ENCODE measurements around the gene PRKCA.
A peak's percentile ranks its signal among the peaks of the same experiment; 100 is the strongest.

PRKCA gene

GRCh38 chr17:66555605-66556004 lies 253.2 kb downstream of the PRKCA start:
- no peak for DNase-seq

DNA sequence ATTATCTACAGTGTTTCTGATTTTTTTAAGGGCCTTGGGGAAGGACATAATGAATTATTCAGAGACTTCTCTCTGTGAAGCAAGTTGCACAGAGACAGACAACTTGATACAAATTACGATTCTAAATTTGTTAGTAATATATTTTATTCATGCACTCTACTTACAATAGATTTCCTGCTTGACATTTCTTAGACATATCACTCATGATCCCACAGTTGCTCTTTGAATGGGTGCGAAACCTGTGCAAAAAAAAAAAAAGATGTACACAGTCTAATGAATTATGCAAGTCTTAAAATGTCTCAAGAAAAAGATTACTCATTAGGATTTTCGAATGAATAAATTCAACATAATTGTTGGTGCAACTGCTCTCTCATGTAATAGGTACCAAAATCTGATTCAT lies 254.8 kb downstream of the PRKCA start:
- no peak for DNase-seq

DNA sequence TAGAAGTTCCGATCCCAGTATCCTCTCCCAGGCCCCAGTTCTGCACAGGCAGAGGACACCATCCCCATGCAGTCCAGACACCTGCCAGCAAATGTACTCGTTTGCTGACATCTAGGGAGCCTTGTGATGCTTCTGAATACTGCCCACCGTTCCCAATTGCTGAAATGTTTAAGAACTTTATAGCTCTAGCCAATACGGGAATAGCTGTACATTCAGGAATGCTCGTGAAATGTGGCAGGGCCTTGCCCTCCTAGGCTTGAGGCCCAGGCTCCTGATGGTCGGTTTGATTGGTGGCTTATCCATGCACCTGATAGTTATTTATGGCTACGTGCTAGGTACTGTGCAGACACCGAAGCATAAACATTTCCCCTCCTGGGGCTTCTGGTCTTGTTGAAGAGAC lies 255.5 kb downstream of the PRKCA start:
- DNase-seq, result no peak

DNA sequence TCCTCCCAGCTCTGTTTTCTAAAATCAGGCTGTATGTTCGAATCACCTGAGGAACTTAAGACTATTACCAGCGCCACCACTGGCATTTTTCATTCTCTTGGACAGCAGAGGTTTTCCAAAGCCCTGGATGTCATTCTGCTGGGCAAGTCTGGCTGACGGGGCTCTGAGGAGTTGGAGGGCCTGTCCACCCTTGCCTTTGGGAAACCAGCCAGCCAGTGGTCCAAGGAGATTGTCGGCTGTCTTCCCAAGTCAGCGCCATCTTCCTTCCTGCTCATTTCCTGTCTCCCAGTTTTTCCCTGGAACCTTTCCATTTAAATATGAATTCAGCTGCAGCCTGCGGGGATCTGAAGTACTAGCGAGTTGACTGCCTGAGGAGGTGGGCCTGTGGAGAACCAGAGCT lies 258.3 kb downstream of the PRKCA start:
- DNase-seq, result no peak

- DNase-seq, result no peak
Measured at GRCh38 chr17:66562119-66562518, 259.7 kb downstream of the PRKCA start.

- DNase-seq, result no peak
Measured at GRCh38 chr17:66564992-66565465, 262.6 kb downstream of the PRKCA start.

DNA sequence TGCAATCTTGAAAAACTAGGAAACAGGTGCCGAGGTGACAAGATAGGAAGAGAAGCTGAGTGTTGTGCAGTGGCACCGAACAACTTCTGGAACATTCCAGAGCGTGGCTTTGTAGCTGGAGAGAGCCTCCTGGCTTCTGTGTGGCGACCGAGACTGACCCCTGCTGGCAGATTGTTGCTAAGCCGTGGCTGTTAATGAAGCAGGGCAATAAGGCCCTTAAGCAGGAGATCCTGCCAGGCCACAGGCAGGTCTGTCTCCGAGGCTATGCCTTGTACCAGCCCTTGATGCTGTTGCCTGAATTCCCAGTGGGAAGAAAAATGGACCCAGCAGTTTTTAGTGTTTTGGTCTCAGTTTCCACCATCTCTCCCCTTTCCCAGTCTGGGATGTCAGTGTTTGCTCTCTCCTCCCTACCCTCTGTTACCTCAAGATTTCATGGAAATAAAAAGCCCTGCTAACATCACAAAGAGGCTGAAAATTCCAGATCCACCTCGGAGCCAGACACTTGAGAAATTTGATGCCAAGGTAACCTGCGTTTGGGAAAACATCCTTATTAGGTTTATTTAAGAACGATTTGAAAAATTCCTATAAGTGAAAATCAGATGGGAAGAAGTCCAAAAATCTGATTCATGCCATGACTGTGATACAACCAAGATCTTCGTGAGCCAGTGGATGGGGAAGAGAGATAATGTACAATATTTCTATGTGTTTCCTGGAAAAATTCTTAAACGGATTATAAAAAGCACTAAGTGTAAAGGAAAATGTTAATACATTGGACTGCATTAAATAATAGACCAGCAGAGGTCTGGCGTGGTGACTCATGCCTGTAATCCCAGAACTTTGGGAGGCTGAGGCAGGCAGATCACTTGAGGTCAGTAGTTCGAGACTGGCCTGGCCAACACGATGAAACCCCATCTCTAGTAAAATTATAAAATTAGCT lies 265.1 kb downstream of the PRKCA start:
- DNase-seq, result peak; percentile 54

- DNase-seq, result no peak
Measured at GRCh38 chr17:66569572-66569971, 267.2 kb downstream of the PRKCA start.

DNA sequence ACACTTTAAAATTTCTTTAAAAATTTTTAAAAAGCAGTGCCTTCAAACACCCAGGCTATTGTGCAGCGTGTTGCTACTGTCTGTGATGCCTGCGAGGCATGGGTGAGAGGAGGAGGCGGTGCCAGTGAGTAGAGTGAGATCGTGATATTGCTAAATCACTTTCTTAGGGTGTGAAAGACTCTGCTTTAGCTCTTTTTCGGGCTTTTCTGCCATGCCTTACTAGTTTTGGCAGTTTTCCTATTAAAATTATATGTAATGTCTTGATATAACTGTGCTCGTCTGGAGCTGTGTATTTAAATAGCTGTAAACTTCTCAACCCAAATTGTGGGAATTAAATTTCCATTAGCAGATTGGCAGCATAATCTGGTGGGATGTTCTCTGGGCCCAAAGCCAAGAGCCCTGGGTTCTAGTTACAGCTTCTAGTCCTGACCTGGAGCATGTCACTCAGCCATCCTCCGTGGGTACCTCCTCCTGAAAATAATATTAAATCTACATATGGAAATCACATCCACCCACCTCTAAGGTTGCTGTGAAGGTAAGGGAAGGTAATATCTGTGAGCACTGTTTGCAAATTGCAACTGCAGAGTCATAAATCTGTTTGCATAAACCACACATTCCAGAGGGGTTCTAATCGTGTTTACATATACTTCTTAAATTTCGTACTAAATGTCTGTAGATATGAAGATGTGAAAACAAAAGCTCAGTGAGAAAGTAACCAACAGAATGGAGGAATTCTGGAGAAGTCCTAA lies 268.2 kb downstream of the PRKCA start:
- DNase-seq, result no peak

DNA sequence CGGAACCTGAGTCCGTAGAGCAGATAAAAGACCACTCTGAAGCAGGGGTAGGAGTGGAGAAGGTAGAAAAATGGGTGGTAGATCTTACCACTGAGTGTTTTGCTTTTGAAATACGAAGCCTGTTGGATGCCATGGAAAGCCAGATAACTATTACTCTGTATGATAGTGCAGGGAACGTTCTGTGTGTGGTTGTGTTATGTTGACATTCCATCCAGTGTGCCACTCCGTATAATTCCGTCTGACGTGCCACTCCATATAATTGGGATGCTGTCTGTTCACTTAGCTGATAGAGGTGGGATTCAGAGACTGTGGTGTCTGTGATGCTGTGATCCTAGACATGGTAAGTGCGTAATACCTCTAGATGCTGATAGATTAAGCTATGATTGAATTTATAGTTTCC lies 269.3 kb downstream of the PRKCA start:
- DNase-seq, result no peak

DNA sequence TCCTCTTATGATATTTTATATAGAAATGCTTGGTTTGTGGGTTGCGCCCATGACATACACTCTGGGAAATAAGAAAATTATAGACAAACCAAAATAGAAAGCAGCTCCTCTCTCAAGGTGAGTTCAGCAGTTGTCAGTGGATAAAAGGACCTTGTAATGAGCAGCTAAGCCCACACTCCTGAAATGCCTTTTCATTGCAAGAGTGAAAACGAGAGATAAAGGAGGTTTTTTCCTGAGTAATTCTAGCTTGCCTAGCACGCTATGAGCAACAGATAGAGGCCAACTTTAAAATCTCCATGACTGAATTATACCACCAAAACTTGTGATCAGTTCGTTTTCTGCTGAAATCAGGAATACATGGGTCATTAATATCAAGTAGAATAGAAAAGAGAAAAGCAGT lies 270.7 kb downstream of the PRKCA start:
- no peak for DNase-seq

DNA sequence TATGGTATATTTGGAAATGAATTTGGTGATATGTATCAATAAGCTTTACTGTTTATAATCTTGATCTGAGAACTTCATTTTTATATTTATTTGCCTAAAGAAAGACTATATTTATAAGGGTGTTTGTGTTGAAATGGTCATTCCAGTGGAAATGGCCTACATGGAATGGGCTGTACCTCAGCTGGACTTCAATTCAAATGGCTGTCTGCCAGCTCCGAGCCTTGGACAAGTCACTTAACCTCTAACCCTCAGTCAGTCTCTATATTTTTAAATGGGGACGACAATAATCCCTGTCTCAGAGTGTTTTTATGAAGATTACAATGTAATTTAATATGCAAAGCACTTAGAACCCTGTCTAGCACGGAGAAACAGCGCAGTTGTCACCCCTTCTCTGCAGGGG lies 271.7 kb downstream of the PRKCA start:
- no peak for DNase-seq

GRCh38 chr17:66576473-66576872 lies 274.1 kb downstream of the PRKCA start:
- DNase-seq, result no peak

- DNase-seq, result no peak
Measured at GRCh38 chr17:66577041-66577440, 274.6 kb downstream of the PRKCA start.

- DNase-seq, result no peak
Measured at GRCh38 chr17:66578781-66579489, 276.5 kb downstream of the PRKCA start.

DNA sequence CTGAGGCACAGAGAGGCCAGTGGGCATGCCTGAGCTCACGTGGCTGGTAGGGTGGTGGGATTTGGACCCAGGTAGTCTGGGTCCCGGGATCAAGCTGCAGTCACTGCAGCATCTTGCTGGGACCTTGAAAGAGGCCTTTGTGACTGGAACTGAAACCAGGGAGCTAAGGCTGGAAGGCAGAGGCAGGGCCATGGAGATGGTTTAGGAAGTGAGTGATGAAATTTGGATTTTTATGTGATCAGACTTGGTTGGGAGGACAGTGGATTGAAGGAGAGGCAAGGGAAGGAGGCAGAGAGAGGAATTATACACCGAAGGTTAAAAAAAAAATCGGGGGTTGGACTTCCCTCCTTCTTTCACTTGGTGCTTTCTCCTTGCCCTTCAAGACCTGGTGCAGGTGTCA lies 277.1 kb downstream of the PRKCA start:
- no peak for DNase-seq

DNA sequence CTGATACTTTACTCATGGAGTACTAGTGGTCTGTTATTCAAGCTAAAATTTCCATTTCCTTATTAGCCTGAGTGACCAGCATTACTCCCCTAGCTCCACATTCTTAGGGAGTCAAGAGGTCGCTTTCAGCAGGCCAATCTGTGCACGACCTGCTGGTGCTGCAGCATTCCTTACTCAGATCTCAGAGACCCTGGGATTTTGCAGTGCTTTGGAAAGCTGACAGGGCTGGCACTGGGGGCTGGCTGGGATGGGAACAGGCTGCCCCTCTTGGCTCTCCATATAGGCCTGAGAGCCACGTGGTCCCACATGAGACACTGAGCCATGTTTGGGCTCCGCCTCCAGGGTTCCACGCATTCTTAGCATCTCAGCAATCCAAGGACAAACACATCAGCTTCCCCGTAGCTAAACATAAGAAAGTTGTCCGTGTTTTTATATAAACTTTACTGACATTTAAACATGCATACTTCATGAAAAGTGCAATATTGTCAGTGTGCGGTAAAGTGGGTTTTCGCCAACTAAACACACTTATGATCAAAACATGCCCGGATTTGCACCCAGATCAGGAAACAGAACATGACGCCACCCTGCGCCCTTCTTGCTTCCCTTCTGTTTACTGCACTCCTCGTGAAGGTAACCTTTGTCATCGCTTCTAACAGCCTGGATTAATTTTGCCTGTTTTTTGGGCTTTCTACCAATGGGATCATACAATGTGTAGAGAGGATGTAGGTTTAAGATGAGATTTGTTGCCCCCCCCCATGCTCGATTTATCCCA lies 278.0 kb downstream of the PRKCA start:
- no peak for DNase-seq

- no peak for DNase-seq
Measured at GRCh38 chr17:66580956-66581391, 278.6 kb downstream of the PRKCA start.

- DNase-seq, result no peak
Measured at GRCh38 chr17:66582373-66583111, 280.1 kb downstream of the PRKCA start.

DNA sequence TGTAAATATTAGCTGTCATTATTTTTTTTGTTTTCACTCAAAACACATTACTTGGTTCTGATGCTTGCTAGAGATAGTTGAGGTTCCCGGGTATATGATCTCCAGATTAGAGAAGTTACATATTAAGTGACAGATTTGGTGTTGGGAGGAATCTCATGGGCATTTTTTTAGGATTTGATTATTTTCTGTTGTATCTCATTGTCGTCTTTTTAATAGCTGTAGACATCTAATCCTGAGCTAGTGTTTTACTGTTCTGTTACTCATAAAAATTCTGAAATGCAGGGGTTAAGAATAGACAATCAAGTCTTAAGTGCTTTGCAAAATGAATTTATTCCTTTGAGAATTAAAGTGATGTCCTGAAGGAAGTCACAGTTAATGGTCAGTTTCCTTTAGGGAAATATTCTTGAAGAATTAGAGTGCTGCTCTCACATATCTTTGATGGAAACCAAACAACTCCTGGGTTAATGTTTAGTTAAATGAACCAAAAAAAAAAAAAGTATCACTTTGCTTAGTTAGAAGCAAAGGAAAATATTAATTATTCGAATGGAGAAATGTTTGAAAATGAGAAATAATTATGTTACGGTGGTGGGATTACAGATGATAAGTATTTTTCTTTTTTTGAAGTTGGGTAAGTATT lies 280.8 kb downstream of the PRKCA start:
- DNase-seq, result no peak

DNA sequence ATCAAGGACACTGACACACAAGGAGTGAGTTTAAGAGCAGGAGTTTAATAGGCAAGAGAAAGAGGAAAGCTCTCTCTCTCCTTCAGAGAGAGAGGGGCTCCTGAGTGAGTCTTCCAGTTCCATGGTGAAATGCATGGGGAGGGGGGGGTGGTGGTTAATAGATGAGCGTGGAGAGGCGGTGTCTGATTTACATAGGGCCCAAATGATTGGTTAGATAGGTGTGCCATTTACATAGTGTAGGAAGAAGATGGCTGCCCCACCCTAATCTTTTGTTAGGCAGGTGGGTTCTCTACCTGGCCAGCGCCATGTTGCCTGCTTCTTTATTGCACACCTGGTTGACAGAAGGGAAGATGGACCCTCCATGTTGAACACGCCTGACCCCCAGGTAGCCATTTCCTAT lies 282.5 kb downstream of the PRKCA start:
- no peak for DNase-seq

Measured in central memory CD4-positive, alpha-beta T cell (primary cell).